ENCODE data around the gene CASKIN2.

CASKIN2 gene

DNA sequence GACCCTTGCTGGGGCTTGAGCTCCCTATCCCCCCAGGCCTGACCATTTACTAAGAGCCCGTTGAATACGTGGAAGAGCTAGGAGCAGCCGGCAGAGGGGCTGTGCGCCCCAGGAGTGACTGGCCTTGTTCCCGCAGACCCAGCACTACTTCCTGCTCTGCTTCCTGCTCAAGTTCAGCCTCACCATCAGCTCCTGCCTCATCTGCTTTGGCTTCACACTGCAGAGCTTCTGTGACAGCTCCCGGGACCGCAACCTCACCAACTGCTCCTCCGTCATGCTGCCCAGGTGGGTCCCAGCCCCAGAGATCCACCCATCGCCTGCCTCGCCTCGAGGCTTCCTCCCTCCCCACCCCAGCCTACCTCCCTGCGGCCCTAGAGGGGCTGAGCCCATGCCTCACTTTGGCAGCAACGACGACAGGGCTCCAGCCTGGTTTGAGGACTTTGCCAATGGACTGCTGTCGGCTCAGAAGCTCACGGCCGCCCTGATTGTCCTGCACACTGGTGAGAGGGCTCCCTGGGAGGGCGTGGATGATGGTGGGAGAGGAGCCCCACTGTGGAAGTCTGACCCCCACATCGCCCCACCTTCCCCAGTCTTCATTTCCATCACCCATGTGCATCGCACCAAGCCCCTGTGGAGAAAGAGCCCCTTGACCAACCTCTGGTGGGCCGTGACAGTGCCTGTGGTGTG is 17.2 kb downstream of the CASKIN2 start:
- ATAC-seq = no peak; the same call in 2 of the 3 replicates
- TF ChIP-seq, protein P1, sequence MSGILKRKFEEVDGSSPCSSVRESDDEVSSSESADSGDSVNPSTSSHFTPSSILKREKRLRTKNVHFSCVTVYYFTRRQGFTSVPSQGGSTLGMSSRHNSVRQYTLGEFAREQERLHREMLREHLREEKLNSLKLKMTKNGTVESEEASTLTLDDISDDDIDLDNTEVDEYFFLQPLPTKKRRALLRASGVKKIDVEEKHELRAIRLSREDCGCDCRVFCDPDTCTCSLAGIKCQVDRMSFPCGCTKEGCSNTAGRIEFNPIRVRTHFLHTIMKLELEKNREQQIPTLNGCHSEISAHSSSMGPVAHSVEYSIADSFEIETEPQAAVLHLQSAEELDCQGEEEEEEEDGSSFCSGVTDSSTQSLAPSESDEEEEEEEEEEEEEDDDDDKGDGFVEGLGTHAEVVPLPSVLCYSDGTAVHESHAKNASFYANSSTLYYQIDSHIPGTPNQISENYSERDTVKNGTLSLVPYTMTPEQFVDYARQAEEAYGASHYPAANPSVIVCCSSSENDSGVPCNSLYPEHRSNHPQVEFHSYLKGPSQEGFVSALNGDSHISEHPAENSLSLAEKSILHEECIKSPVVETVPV (CRISPR knock-in tag; IDR thresholded peaks at IDR 0.05) = no peak
- TF ChIP-seq PPARA (CRISPR knock-in tag; IDR thresholded peaks at IDR 0.05; ENCODE audit: borderline replicate concordance) (no peak), ZNF8 (CRISPR knock-in tag; IDR thresholded peaks at IDR 0.05) (no peak), ZFP3 (CRISPR knock-in tag; IDR thresholded peaks at IDR 0.05) (no peak), CSDC2 (CRISPR knock-in tag; IDR thresholded peaks at IDR 0.05) (no peak), ZNF70 (CRISPR knock-in tag; IDR thresholded peaks at IDR 0.05) (no peak), ZC3H10 (CRISPR knock-in tag; IDR thresholded peaks at IDR 0.05) (no peak)
- TF ChIP-seq, protein P2, sequence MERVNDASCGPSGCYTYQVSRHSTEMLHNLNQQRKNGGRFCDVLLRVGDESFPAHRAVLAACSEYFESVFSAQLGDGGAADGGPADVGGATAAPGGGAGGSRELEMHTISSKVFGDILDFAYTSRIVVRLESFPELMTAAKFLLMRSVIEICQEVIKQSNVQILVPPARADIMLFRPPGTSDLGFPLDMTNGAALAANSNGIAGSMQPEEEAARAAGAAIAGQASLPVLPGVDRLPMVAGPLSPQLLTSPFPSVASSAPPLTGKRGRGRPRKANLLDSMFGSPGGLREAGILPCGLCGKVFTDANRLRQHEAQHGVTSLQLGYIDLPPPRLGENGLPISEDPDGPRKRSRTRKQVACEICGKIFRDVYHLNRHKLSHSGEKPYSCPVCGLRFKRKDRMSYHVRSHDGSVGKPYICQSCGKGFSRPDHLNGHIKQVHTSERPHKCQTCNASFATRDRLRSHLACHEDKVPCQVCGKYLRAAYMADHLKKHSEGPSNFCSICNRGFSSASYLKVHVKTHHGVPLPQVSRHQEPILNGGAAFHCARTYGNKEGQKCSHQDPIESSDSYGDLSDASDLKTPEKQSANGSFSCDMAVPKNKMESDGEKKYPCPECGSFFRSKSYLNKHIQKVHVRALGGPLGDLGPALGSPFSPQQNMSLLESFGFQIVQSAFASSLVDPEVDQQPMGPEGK (CRISPR knock-in tag; IDR thresholded peaks at IDR 0.05; ENCODE audit: borderline replicate concordance) = no peak

DNA sequence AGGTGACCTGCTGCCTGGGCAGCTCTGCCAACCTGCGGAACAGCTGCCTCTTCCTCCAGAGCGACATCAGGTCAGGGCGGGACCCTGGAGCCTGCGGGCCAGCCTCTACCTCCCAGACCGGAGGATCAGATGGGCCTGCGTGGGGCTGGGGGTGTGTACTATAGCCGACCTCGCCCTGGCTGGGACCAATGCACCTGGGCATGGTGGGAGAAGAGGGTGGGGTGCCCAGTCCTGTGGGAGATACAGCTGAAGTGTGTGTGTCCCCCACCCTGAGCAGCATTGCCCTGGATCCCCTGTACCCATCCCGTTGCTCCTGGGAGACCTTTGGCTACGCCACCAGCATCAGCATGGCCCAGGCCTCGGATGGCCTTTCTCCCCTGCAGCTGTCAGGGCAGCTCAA is 19.3 kb downstream of the CASKIN2 start:
- no peak for ATAC-seq
- TF ChIP-seq BACH2 (CRISPR knock-in tag; IDR thresholded peaks at IDR 0.05; ENCODE audit: borderline replicate concordance) (no peak), RARB (CRISPR knock-in tag; IDR thresholded peaks at IDR 0.05) (no peak), OSR1 (CRISPR knock-in tag; IDR thresholded peaks at IDR 0.05) (no peak), PPARA (CRISPR knock-in tag; IDR thresholded peaks at IDR 0.05; ENCODE audit: borderline replicate concordance) (no peak), SNAI2 (CRISPR knock-in tag; IDR thresholded peaks at IDR 0.05) (no peak), ZNF565 (CRISPR knock-in tag; conservative IDR thresholded peaks at IDR 0.05; ENCODE audit: low read depth) (no peak)
- TF ChIP-seq, protein P3, sequence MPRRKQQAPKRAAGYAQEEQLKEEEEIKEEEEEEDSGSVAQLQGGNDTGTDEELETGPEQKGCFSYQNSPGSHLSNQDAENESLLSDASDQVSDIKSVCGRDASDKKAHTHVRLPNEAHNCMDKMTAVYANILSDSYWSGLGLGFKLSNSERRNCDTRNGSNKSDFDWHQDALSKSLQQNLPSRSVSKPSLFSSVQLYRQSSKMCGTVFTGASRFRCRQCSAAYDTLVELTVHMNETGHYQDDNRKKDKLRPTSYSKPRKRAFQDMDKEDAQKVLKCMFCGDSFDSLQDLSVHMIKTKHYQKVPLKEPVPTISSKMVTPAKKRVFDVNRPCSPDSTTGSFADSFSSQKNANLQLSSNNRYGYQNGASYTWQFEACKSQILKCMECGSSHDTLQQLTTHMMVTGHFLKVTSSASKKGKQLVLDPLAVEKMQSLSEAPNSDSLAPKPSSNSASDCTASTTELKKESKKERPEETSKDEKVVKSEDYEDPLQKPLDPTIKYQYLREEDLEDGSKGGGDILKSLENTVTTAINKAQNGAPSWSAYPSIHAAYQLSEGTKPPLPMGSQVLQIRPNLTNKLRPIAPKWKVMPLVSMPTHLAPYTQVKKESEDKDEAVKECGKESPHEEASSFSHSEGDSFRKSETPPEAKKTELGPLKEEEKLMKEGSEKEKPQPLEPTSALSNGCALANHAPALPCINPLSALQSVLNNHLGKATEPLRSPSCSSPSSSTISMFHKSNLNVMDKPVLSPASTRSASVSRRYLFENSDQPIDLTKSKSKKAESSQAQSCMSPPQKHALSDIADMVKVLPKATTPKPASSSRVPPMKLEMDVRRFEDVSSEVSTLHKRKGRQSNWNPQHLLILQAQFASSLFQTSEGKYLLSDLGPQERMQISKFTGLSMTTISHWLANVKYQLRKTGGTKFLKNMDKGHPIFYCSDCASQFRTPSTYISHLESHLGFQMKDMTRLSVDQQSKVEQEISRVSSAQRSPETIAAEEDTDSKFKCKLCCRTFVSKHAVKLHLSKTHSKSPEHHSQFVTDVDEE (CRISPR knock-in tag; IDR thresholded peaks at IDR 0.05) = no peak
- TF ChIP-seq, protein P4, sequence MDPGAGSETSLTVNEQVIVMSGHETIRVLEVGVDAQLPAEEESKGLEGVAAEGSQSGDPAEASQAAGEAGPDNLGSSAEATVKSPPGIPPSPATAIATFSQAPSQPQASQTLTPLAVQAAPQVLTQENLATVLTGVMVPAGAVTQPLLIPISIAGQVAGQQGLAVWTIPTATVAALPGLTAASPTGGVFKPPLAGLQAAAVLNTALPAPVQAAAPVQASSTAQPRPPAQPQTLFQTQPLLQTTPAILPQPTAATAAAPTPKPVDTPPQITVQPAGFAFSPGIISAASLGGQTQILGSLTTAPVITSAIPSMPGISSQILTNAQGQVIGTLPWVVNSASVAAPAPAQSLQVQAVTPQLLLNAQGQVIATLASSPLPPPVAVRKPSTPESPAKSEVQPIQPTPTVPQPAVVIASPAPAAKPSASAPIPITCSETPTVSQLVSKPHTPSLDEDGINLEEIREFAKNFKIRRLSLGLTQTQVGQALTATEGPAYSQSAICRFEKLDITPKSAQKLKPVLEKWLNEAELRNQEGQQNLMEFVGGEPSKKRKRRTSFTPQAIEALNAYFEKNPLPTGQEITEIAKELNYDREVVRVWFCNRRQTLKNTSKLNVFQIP (CRISPR knock-in tag; IDR thresholded peaks at IDR 0.05; ENCODE audit: borderline replicate concordance, low read depth) = no peak

DNA sequence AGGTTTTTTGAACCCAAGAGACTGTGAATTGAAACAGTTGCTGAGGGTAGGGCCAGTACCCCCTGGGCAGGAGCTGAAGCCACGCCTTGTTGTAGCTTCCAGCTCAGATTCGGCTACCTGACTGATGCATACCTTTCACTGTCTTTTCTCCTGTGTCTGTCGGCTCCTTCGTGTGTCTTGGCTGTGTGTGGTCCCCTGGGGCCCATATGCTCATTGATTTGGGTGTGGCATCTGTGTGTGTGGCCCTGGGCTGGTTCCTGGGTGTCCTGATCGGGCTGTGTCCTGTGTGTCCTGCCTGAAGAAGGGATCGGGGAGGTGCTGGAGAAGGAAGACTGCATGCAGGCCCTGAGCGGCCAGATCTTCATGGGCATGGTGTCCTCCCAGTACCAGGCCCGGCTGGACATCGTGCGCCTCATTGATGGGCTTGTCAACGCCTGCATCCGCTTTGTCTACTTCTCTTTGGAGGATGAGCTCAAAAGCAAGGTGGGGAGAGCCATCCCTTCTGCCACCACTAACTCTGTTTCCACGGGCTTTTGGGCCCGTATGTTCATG is 20.9 kb downstream of the CASKIN2 start:
- ATAC-seq = no peak
- TF ChIP-seq CSDC2 (CRISPR knock-in tag; IDR thresholded peaks at IDR 0.05) = no peak
- TF ChIP-seq OSR1 (CRISPR knock-in tag; IDR thresholded peaks at IDR 0.05) = no peak
- no peak for TF ChIP-seq ZNF8 (CRISPR knock-in tag; IDR thresholded peaks at IDR 0.05)
- TF ChIP-seq ZNF70 (CRISPR knock-in tag; IDR thresholded peaks at IDR 0.05) = no peak
- TF ChIP-seq, protein P5, sequence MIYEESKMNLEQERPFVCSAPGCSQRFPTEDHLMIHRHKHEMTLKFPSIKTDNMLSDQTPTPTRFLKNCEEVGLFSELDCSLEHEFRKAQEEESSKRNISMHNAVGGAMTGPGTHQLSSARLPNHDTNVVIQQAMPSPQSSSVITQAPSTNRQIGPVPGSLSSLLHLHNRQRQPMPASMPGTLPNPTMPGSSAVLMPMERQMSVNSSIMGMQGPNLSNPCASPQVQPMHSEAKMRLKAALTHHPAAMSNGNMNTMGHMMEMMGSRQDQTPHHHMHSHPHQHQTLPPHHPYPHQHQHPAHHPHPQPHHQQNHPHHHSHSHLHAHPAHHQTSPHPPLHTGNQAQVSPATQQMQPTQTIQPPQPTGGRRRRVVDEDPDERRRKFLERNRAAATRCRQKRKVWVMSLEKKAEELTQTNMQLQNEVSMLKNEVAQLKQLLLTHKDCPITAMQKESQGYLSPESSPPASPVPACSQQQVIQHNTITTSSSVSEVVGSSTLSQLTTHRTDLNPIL (CRISPR knock-in tag; IDR thresholded peaks at IDR 0.05; ENCODE audit: low read depth) = no peak
- no peak for TF ChIP-seq ESRRG (CRISPR knock-in tag; IDR thresholded peaks at IDR 0.05)
- TF ChIP-seq, protein P1 (CRISPR knock-in tag; IDR thresholded peaks at IDR 0.05) = no peak
- no peak for TF ChIP-seq PPARA (CRISPR knock-in tag; IDR thresholded peaks at IDR 0.05; ENCODE audit: borderline replicate concordance)
- no peak for TF ChIP-seq SNAI2 (CRISPR knock-in tag; IDR thresholded peaks at IDR 0.05)
- no peak for TF ChIP-seq BACH2 (CRISPR knock-in tag; IDR thresholded peaks at IDR 0.05; ENCODE audit: borderline replicate concordance)
- TF ChIP-seq, protein P3 (CRISPR knock-in tag; IDR thresholded peaks at IDR 0.05) = no peak
- TF ChIP-seq, protein P4 (CRISPR knock-in tag; IDR thresholded peaks at IDR 0.05; ENCODE audit: borderline replicate concordance, low read depth) = no peak
- no peak for TF ChIP-seq ZNF565 (CRISPR knock-in tag; conservative IDR thresholded peaks at IDR 0.05; ENCODE audit: low read depth)

Measured in SK-N-SH treated with all-trans-retinoic acid at 6 μM for 48 hours (cell line).